Esophagus squamous epithelium (tissue), 5 donors: ENCODE data around the gene GLB1L3. TPM values are rescaled to one million over a fixed set of nuclear protein-coding genes. Genes with fewer than 3 reads are reported as not detected.

Experiments used
- DNase-seq: peaks from one replicate; lab custom pipeline; 2025; lab: John Stamatoyannopoulos, UW
- H3K27ac ChIP-seq, 4 donors: fragments of 200-600 bp; sonication (generic); one replicate each; pipeline ENCODE4 v1.5.1; 2016 to 2019; ENCODE audit warnings: mild to moderate bottlenecking in 1 of 4
- H3K27me3 ChIP-seq, 4 donors: fragments of 200-600 bp; sonication (generic); 1 replicate in 3 of 4; 2 replicates in 1 of 4; pipeline versions ENCODE4 v1.5.1 to v1.6.0; 2017 to 2021; ENCODE audit warnings: antibody characterized with exemption in 1 of 4
- H3K36me3 ChIP-seq, 3 donors: fragments of 200-600 bp; sonication (generic); one replicate each; pipeline ENCODE4 v1.5.1; 2016 to 2019
- H3K4me1 ChIP-seq, 3 donors: fragments of 200-600 bp; sonication (generic); one replicate each; pipeline ENCODE4 v1.5.1; 2017 to 2019
- H3K4me3 ChIP-seq, 4 donors: fragments of 200-600 bp; sonication (generic); 1 replicate in 3 of 4; 2 replicates in 1 of 4; pipeline ENCODE4 v1.5.1; 2016 to 2019; ENCODE audit warnings: mild to moderate bottlenecking in 2 of 4, moderate library complexity in 1 of 4
- H3K9me3 ChIP-seq, 3 donors: fragments of 200-600 bp; sonication (generic); one replicate each; pipeline ENCODE4 v1.5.1; 2016 to 2019
- CTCF ChIP-seq, 6 experiments: fragments of 450-650 bp in 4 of 6; fragments of 200-600 bp in 2 of 6; sonication (generic) in 2 of 6; IDR thresholded peaks; one replicate each; pipeline ENCODE4 v1.5.1; 2016 to 2019; ENCODE audit warnings: antibody characterized with exemption in 6 of 6, mild to moderate bottlenecking in 4 of 6, moderate library complexity in 4 of 6
- POLR2A ChIP-seq, 4 donors: fragments of 450-650 bp; IDR thresholded peaks; one replicate each; pipeline ENCODE4 v1.6.1; 2017; ENCODE audit warnings: antibody characterized with exemption in 4 of 4, mild to moderate bottlenecking in 4 of 4, moderate library complexity in 3 of 4
- WGBS, 2 donors: methylation state at CpG; one replicate each; pipeline ENCODE4 v1.1.5; 2018; 5-methylcytosine and 5-hydroxymethylcytosine counted together
- intact Hi-C: fragments of 100-400 bp; cut with DNase I; formaldehyde crosslinking; loops from one replicate; pipeline ENCODE4 v1.15.0; 2022
- total RNA-seq, 4 donors: library from RNA; depleted of rRNA; stranded (reverse); fragments of >200 nt; gene quantifications; one replicate each; pipeline ENCODE4 v1.1.0, GENCODE V29; 2016
- donor health status: DM: yes; HTN: yes; CAD: no.

GLB1L3 gene
- total RNA-seq, 4 donors from 2014 or later = under 0.01 TPM; not detected in 3

DNA sequence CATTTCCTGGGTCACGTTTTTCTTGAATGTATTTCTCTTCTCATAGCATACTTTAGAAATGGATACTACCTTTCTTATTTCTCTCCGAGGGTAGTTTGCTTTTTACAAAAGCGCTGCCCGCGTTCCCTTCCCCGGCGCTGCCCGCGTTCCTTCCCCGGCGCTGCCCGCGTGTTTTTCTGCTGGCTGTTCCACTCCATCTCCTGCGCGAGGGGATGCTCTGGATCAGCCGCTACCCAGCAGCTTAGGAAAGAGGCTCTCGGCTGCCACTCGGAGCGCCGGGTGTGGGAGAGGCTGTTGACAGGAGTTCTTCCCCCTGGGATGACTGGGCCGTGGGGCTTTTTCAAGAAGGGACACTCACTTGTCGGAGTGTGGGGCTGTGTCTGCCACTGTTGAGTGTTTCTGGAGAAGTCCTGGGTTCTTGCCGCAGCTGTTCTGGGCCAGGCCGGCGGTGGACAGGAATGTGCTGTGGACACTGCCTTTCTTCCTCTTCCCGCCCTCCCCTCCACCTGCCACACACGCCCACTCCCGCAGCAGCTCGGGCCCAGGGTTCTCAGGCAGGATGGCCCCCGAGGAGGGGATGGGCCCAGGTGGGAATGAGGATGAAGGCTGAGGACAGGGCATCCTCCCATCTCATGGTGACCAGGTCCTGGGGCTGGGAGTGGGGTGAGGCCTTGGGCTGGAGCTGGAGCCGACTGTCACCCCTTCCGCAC is 86.2 kb downstream of the GLB1L3 start:
- Histone ChIP-seq H3K36me3 (no peaks in the 10 kb centered on the region), H3K27ac (no peak overlapping the region), H3K27me3 (peaks cover 0 to 5% (median 0%) of the 10 kb centered on the region in 4 donors), H3K4me1 (peaks cover 0 to 6% (median 0%) of the 10 kb centered on the region in 3 donors), H3K9me3 (no peaks in the 10 kb centered on the region), H3K4me3 (no peak overlapping the region)
- intact Hi-C loops = no loop called here
- 78 to 92% methylated on average over 8 to 15 of the region's 32 CpGs for WGBS, 2 donors
- no peak for DNase-seq
- TF ChIP-seq POLR2A (IDR thresholded peaks at IDR 0.05) = no peak
- no peak for TF ChIP-seq CTCF (IDR thresholded peaks at IDR 0.05)

DNA sequence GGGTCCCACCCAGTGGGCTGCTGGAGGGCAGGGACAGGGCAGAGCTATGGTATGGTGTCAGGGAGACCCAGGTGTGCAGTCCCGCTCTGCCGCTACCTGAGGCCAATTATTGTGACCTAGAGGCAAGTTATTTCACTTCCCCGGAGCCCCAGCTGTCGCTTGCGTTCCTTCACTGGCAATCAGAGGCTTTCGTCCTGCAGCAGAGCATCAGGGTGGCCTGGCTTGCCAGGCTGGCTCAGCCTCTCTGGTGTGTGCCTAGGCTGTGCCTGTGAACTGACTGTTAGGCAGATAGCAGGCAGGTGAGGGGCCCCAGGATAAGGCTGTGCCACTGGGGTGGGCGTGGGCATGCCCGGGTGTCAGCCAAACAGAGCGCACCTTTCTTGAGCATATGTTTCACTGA is 87.0 kb downstream of the GLB1L3 start:
- intact Hi-C loops = no loop called here
- Histone ChIP-seq H3K36me3 (no peaks in the 10 kb centered on the region), H3K27me3 (peaks cover 0 to 5% (median 0%) of the 10 kb centered on the region in 4 donors), H3K4me3 (no peak overlapping the region), H3K9me3 (no peaks in the 10 kb centered on the region), H3K4me1 (peaks cover 0 to 6% (median 0%) of the 10 kb centered on the region in 3 donors), H3K27ac (no peak overlapping the region)
- WGBS, 2 donors = 68 to 92% methylated on average over 2 to 3 of the region's 9 CpGs
- TF ChIP-seq CTCF (IDR thresholded peaks at IDR 0.05) (no peak), POLR2A (IDR thresholded peaks at IDR 0.05) (no peak)
- no peak for DNase-seq

DNA sequence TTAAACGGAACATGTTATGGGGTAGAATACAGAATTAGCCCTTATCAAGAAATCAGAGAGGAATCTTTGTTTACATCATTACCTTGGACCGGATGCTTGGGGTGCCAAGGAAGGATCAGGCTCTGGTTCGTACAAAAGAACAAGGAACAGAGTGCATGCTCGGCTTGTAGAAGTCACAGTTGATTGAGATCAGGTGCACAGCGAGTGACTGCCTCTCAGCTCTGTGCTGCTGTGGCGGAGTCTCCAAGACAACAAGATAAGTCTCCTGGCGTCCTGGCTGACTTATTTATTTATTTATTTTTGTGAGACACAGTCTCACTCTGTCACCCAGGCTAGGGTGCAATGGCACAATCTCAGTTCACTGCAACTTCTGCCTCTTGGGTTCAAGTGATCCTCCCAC is 87.4 kb downstream of the GLB1L3 start:
- no peak overlapping the region for H3K4me3 ChIP-seq
- intact Hi-C loops = no loop called here
- WGBS, 2 donors = 69 to 77% methylated on average over 7 of the region's 7 CpGs
- H3K27me3 ChIP-seq = peaks cover 0 to 5% (median 0%) of the 10 kb centered on the region in 4 donors
- peaks cover 0 to 2% (median 0%) of the 10 kb centered on the region in 3 donors for H3K36me3 ChIP-seq
- no peak for TF ChIP-seq POLR2A (IDR thresholded peaks at IDR 0.05)
- no peak for TF ChIP-seq CTCF (IDR thresholded peaks at IDR 0.05)
- no peak for DNase-seq
- no peak overlapping the region for H3K27ac ChIP-seq
- H3K9me3 ChIP-seq = no peaks in the 10 kb centered on the region
- peaks cover 0 to 6% (median 0%) of the 10 kb centered on the region in 3 donors for H3K4me1 ChIP-seq

DNA sequence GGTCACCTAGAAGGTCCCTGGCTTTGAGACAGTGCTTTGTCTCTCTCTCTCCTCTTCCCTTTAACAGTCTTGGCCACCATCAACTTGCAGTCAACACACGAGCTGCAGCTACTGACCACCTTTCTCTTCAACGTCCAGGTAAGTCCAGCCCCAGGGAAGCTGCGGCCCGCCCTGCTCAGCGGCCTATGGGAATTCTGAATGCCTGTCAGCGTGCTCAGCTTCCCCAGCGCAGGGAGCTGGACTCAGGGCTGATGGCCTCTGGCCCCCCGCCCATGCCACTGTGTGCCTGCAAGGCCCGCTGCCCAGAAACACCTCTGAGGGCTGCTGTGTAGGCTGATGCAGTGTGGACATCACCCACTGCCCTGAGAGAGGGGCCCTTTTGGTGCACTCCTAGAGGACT is 88.1 kb downstream of the GLB1L3 start:
- peaks cover 0 to 8% (median 0%) of the 10 kb centered on the region in 3 donors for H3K36me3 ChIP-seq
- TF ChIP-seq POLR2A (IDR thresholded peaks at IDR 0.05) = no peak
- TF ChIP-seq CTCF (IDR thresholded peaks at IDR 0.05) = no peak
- intact Hi-C loops = no loop called here
- no peaks in the 10 kb centered on the region for H3K9me3 ChIP-seq
- DNase-seq = no peak
- no peak overlapping the region for H3K4me3 ChIP-seq
- H3K27me3 ChIP-seq = peaks cover 0 to 5% (median 0%) of the 10 kb centered on the region in 4 donors
- 73 to 94% methylated on average over 5 to 8 of the region's 9 CpGs for WGBS, 2 donors
- H3K27ac ChIP-seq = no peak overlapping the region
- H3K4me1 ChIP-seq = peaks cover 0 to 6% (median 0%) of the 10 kb centered on the region in 3 donors
